NT2/D1 (cell line): ENCODE data around the gene ZNF460.

Source experiments
- DNase-seq: peaks from one replicate; pipeline ENCODE4 v3.0.0-alpha.2; 2011; ENCODE audit warnings: low read depth, low spot score
- H3K27me3 ChIP-seq: 2 replicates; pipeline ENCODE4 v1.6.0; 2011; ENCODE audit warnings: mild to moderate bottlenecking; ENCODE audit not compliant: insufficient read length, insufficient read depth
- H3K36me3 ChIP-seq: 2 replicates; pipeline ENCODE4 v1.6.1; 2011; ENCODE audit warnings: mild to moderate bottlenecking, low read length, mixed read lengths; ENCODE audit not compliant: insufficient read depth, insufficient read length
- H3K4me1 ChIP-seq: 2 replicates; pipeline ENCODE4 v1.5.1; 2011; ENCODE audit not compliant: insufficient read depth, insufficient read length
- H3K4me3 ChIP-seq: 2 replicates; pipeline ENCODE4 v1.5.1; 2011; ENCODE audit warnings: low read depth; ENCODE audit not compliant: insufficient read length
- H3K9ac ChIP-seq: 2 replicates; pipeline ENCODE4 v1.6.0; 2011; ENCODE audit warnings: low read depth; ENCODE audit not compliant: insufficient read length
- H3K9me3 ChIP-seq: 2 replicates; pipeline ENCODE4 v1.5.1; 2011; ENCODE audit warnings: mild to moderate bottlenecking, low read length; ENCODE audit not compliant: insufficient read depth
- SUZ12 ChIP-seq: IDR thresholded peaks from 2 replicates; pipeline ENCODE4 v1.6.1; 2011; ENCODE audit not compliant: insufficient read length, insufficient read depth; ENCODE audit errors: extremely low read depth
- YY1 ChIP-seq: IDR thresholded peaks from 2 replicates; pipeline ENCODE4 v1.6.1; 2011; ENCODE audit not compliant: insufficient read length, insufficient read depth
- ZNF274 ChIP-seq: IDR thresholded peaks from 2 replicates; pipeline ENCODE4 v1.6.1; 2011; ENCODE audit warnings: mild to moderate bottlenecking, low read depth, low read length

The ZNF460 gene

DNA sequence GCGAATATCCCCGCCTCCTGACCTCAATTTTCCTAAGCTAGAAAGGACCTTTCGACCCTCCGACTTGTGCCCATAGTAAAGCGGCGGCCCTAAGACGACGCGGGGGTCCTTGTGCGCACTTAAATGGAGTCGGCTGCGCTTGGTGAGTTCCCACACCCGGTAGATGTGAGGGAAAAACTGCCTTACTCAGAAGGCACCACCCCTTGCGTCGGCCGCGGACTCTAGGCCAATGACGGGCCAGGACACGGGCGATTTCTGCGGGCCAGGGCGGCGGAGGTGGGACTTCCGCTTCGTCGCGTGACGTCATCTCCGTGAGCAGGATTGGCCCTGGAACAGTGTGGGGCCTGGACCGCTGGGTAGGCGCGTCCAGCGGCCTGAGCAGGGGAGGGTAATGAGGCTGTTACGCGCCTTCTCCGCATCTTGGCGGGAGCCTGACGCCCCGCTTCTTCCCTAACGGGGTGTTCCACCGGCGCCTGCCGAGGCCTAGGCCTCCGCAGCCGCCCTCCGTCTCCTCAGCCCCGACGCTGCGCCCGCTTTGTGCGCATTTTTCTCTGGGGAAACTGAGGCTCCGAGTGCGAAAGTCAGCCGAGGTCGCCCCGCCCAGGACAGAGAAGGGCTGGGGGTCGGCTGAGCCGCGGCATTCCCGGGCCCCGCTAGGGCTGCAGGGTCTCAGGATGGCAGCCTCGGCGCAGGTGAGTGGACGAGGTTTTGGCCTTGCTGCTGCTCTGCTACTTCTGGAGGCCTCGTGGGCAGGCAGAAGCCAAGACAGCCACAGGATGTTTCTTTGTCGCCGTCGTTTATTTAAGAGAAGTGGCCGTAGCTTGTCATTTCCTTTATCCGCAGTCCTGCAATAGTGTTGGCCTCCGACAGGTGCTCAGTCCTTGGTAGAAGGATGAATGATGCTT, 40.1 kb downstream of the ZNF460 start, which contains the start of gene ZNF543:
ZNF543 (plus strand) TSS at position 293 of the 905 bp plus-strand sequence; CDS start at position 675, 382 bp downstream.
- H3K9ac ChIP-seq, result peak within 1 kb of the TSS; percentile 78
- TF ChIP-seq YY1 (no peak), ZNF274 (no peak), SUZ12 (no peak)

GRCh38 chr19:57321116-57321515, 40.8 kb downstream of the ZNF460 start:
- no peak for TF ChIP-seq YY1
- TF ChIP-seq ZNF274, result no peak
- TF ChIP-seq SUZ12, result no peak
- no peaks in the 10 kb centered on the region for H3K27me3 ChIP-seq
- H3K4me1 ChIP-seq, result peaks cover 2% of the 10 kb centered on the region
- no peak for DNase-seq
- peak overlapping the region; percentile 78 for H3K9ac ChIP-seq
- peaks cover 34% of the 10 kb centered on the region for H3K36me3 ChIP-seq
- H3K4me3 ChIP-seq, result peak overlapping the region; percentile 79
- no peaks in the 10 kb centered on the region for H3K9me3 ChIP-seq

More for the DNA sequence above, 40.1 kb downstream of the ZNF460 start, which contains the start of gene ZNF543:
- H3K36me3 ChIP-seq, result peaks cover 28% of the 10 kb centered on the region
- DNase-seq, result peak; percentile 92
- peak within 1 kb of the TSS; percentile 79 for H3K4me3 ChIP-seq
- no peaks in the 10 kb centered on the region for H3K27me3 ChIP-seq
- peaks cover 2% of the 10 kb centered on the region for H3K4me1 ChIP-seq
- H3K9me3 ChIP-seq, result no peaks in the 10 kb centered on the region

- DNase-seq, result no peak
- Histone ChIP-seq H3K9ac (peak overlapping the region; percentile 78), H3K4me3 (no peak overlapping the region)
Observed at GRCh38 chr19:57321751-57322150, 41.5 kb downstream of the ZNF460 start.

GRCh38 chr19:57324992-57325391, 44.7 kb downstream of the ZNF460 start:
- Histone ChIP-seq H3K9me3 (no peaks in the 10 kb centered on the region), H3K36me3 (peaks cover 69% of the 10 kb centered on the region), H3K27me3 (no peaks in the 10 kb centered on the region), H3K4me3 (no peak overlapping the region), H3K9ac (no peak overlapping the region), H3K4me1 (no peaks in the 10 kb centered on the region)
- TF ChIP-seq YY1, result no peak
- TF ChIP-seq SUZ12, result no peak
- no peak for TF ChIP-seq ZNF274
- no peak for DNase-seq

More at GRCh38 chr19:57321751-57322150, 41.5 kb downstream of the ZNF460 start:
- H3K9me3 ChIP-seq, result no peaks in the 10 kb centered on the region
- TF ChIP-seq ZNF274, result no peak
- TF ChIP-seq SUZ12, result no peak
- TF ChIP-seq YY1, result no peak
- H3K27me3 ChIP-seq, result no peaks in the 10 kb centered on the region
- H3K36me3 ChIP-seq, result peaks cover 39% of the 10 kb centered on the region
- H3K4me1 ChIP-seq, result peaks cover 2% of the 10 kb centered on the region

DNA sequence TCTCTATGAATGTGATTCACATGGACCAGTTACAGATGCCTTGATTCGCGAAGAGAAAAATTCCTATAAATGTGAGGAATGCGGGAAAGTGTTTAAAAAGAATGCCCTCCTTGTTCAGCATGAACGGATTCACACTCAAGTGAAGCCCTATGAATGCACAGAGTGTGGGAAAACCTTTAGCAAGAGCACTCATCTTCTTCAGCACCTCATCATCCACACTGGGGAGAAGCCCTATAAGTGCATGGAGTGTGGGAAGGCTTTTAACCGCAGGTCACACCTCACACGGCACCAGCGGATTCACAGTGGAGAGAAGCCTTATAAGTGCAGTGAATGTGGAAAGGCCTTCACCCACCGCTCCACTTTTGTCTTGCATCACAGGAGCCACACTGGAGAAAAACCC, 47.7 kb downstream of the ZNF460 start:
- Histone ChIP-seq H3K27me3 (no peaks in the 10 kb centered on the region), H3K4me3 (no peak overlapping the region), H3K4me1 (no peaks in the 10 kb centered on the region), H3K36me3 (peaks cover 64% of the 10 kb centered on the region), H3K9ac (no peak overlapping the region), H3K9me3 (no peaks in the 10 kb centered on the region)
- DNase-seq, result no peak
- TF ChIP-seq YY1, result no peak
- TF ChIP-seq ZNF274, result no peak
- TF ChIP-seq SUZ12, result no peak

- Histone ChIP-seq H3K9me3 (no peaks in the 10 kb centered on the region), H3K36me3 (peaks cover 7% of the 10 kb centered on the region), H3K9ac (no peak overlapping the region), H3K4me3 (no peak overlapping the region), H3K27me3 (no peaks in the 10 kb centered on the region), H3K4me1 (peaks cover 1% of the 10 kb centered on the region)
- DNase-seq, result no peak
- TF ChIP-seq ZNF274, result no peak
- TF ChIP-seq YY1, result no peak
- TF ChIP-seq SUZ12, result no peak
Observed at GRCh38 chr19:57334191-57334590, 53.9 kb downstream of the ZNF460 start.

DNA sequence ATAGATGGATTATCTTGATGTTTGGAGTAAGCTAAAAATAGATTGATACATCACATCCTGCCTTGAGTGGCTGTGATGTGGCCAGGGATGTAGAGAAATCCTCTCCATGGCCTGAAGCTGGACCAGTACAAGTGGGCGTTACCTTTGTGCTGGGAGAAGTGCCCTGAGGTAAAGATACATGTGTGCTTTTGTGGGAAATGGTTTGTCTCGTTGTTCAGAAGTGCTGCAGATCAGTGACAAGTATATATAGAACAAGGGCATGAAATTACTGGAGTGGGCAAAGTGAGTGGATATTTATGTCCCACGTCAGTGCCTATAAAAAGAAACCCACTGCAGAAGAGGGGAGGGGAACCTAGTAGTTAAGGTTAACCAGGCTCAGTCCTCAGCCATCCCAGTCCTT, 58.6 kb downstream of the ZNF460 start:
- Histone ChIP-seq H3K4me1 (peaks cover 1% of the 10 kb centered on the region), H3K4me3 (no peak overlapping the region), H3K36me3 (no peaks in the 10 kb centered on the region), H3K9me3 (no peaks in the 10 kb centered on the region), H3K27me3 (no peaks in the 10 kb centered on the region), H3K9ac (no peak overlapping the region)
- TF ChIP-seq ZNF274, result no peak
- no peak for TF ChIP-seq SUZ12
- TF ChIP-seq YY1, result no peak
- DNase-seq, result no peak
